Measurements from ENCODE around the gene KRTAP15-1.

- TF ChIP-seq, protein P1, sequence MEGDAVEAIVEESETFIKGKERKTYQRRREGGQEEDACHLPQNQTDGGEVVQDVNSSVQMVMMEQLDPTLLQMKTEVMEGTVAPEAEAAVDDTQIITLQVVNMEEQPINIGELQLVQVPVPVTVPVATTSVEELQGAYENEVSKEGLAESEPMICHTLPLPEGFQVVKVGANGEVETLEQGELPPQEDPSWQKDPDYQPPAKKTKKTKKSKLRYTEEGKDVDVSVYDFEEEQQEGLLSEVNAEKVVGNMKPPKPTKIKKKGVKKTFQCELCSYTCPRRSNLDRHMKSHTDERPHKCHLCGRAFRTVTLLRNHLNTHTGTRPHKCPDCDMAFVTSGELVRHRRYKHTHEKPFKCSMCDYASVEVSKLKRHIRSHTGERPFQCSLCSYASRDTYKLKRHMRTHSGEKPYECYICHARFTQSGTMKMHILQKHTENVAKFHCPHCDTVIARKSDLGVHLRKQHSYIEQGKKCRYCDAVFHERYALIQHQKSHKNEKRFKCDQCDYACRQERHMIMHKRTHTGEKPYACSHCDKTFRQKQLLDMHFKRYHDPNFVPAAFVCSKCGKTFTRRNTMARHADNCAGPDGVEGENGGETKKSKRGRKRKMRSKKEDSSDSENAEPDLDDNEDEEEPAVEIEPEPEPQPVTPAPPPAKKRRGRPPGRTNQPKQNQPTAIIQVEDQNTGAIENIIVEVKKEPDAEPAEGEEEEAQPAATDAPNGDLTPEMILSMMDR (IDR thresholded peaks at IDR 0.05; ENCODE audit: insufficient read depth, low read length), result no peak
- no peak for TF ChIP-seq SPI1 (IDR thresholded peaks at IDR 0.05; ENCODE audit: borderline replicate concordance, low read depth)
- TF ChIP-seq GABPA (IDR thresholded peaks at IDR 0.05; ENCODE audit: low read depth), result no peak
Measured at GRCh38 chr21:30426731-30427130, 13.3 kb upstream of the KRTAP15-1 start.

Measured in HL-60 (cell line).